ENCODE measurements around the gene MIPOL1.

GRCh38 chr14:37443461-37443860, 245.7 kb downstream of the MIPOL1 start:
- no peak for TF ChIP-seq GATA2 (IDR thresholded peaks at IDR 0.05; ENCODE audit: low read depth, low read length)
- TF ChIP-seq GATA3 (IDR thresholded peaks at IDR 0.05; ENCODE audit: low read depth, low read length): no peak
